ENCODE data around the gene GAST. TPM values are rescaled to one million over a fixed set of nuclear protein-coding genes. Genes with fewer than 3 reads are reported as not detected.

GAST gene
- total RNA-seq, 1 experiment from 2014 or later, result not detected

GRCh38 chr17:41707803-41708669, 4.1 kb upstream of the GAST start:
- H3K9me3 Mint-ChIP-seq (ENCODE audit: low read depth, unreplicated experiment), result no peaks in the 10 kb centered on the region
- TF ChIP-seq CTCF (IDR thresholded peaks at IDR 0.05; ENCODE audit: unreplicated experiment), result no peak
- peaks cover 13% of the 10 kb centered on the region for H3K4me1 Mint-ChIP-seq (ENCODE audit: low read depth, unreplicated experiment)
- H3K4me3 Mint-ChIP-seq (ENCODE audit: low read depth, unreplicated experiment), result no peak overlapping the region
- peaks cover 61% of the 10 kb centered on the region for H3K27me3 Mint-ChIP-seq (ENCODE audit: unreplicated experiment)
- no peak for DNase-seq
- no peak overlapping the region for H3K27ac Mint-ChIP-seq (ENCODE audit: unreplicated experiment)
- no TSS peak for BruUV-seq (replicated peaks)
- CTCF ChIA-PET, result interaction anchor here (0.6 to 4.0 kb wide), 4 partner anchors 10 to 129 kb away, joined by 3 to 15 read pairs (median 8); partner anchors contain the start of gene EIF1
- no peaks in the 10 kb centered on the region for H3K36me3 Mint-ChIP-seq (ENCODE audit: insufficient read depth, unreplicated experiment)
- intact Hi-C loops (cut with micrococcal nuclease; ENCODE audit: unreplicated experiment), result no loop called here

GRCh38 chr17:41710472-41711090, 1.6 kb upstream of the GAST start:
- CTCF ChIA-PET, result interaction anchor here (1.1 kb wide), 1 partner anchor 822 kb away, joined by 3 read pairs; no protein-coding TSS in a partner anchor
- no peak overlapping the region for H3K27ac Mint-ChIP-seq (ENCODE audit: unreplicated experiment)
- no peaks in the 10 kb centered on the region for H3K36me3 Mint-ChIP-seq (ENCODE audit: insufficient read depth, unreplicated experiment)
- intact Hi-C loops (cut with micrococcal nuclease; ENCODE audit: unreplicated experiment), result no loop called here
- no peak overlapping the region for H3K4me3 Mint-ChIP-seq (ENCODE audit: low read depth, unreplicated experiment)
- TF ChIP-seq CTCF (IDR thresholded peaks at IDR 0.05; ENCODE audit: unreplicated experiment), result no peak
- BruUV-seq (replicated peaks), result no TSS peak
- peaks cover 53% of the 10 kb centered on the region for H3K27me3 Mint-ChIP-seq (ENCODE audit: unreplicated experiment)
- no peaks in the 10 kb centered on the region for H3K9me3 Mint-ChIP-seq (ENCODE audit: low read depth, unreplicated experiment)
- no peak for DNase-seq
- H3K4me1 Mint-ChIP-seq (ENCODE audit: low read depth, unreplicated experiment), result peaks cover 5% of the 10 kb centered on the region

GRCh38 chr17:41717408-41718286, 5.5 kb downstream of the GAST start:
- Mint-ChIP-seq H3K27ac (ENCODE audit: unreplicated experiment) (no peak overlapping the region), H3K4me1 (ENCODE audit: low read depth, unreplicated experiment) (peaks cover 9% of the 10 kb centered on the region), H3K27me3 (ENCODE audit: unreplicated experiment) (peaks cover 32% of the 10 kb centered on the region), H3K36me3 (ENCODE audit: insufficient read depth, unreplicated experiment) (no peaks in the 10 kb centered on the region), H3K4me3 (ENCODE audit: low read depth, unreplicated experiment) (no peak overlapping the region), H3K9me3 (ENCODE audit: low read depth, unreplicated experiment) (no peaks in the 10 kb centered on the region)
- TF ChIP-seq CTCF (IDR thresholded peaks at IDR 0.05; ENCODE audit: unreplicated experiment), result no peak
- intact Hi-C loops (cut with micrococcal nuclease; ENCODE audit: unreplicated experiment), result no loop called here
- DNase-seq, result no peak
- CTCF ChIA-PET, result interaction anchor here (1.0 to 1.4 kb wide), 2 partner anchors 10 to 22 kb away, joined by 5 to 8 read pairs; no protein-coding TSS in a partner anchor
- BruUV-seq (replicated peaks), result no TSS peak

- intact Hi-C loops (cut with micrococcal nuclease; ENCODE audit: unreplicated experiment), result no loop called here
- no peak for DNase-seq
- Mint-ChIP-seq H3K27me3 (ENCODE audit: unreplicated experiment) (peaks cover 28% of the 10 kb centered on the region), H3K4me1 (ENCODE audit: low read depth, unreplicated experiment) (peaks cover 9% of the 10 kb centered on the region), H3K36me3 (ENCODE audit: insufficient read depth, unreplicated experiment) (no peaks in the 10 kb centered on the region), H3K9me3 (ENCODE audit: low read depth, unreplicated experiment) (no peaks in the 10 kb centered on the region), H3K4me3 (ENCODE audit: low read depth, unreplicated experiment) (no peak overlapping the region), H3K27ac (ENCODE audit: unreplicated experiment) (no peak overlapping the region)
- CTCF ChIA-PET, result interaction anchor here (1.0 to 1.4 kb wide), 2 partner anchors 10 to 22 kb away, joined by 5 to 8 read pairs; no protein-coding TSS in a partner anchor
- no peak for TF ChIP-seq CTCF (IDR thresholded peaks at IDR 0.05; ENCODE audit: unreplicated experiment)
- BruUV-seq (replicated peaks), result no TSS peak
Measured at GRCh38 chr17:41718287-41718645, 6.1 kb downstream of the GAST start.
